ENCODE measurements around the gene TYW1B. TPM values are rescaled to one million over a fixed set of nuclear protein-coding genes. Genes with fewer than 3 reads are reported as not detected.
"Not testable (repeated sequence)": the region's sequence is repeated elsewhere in the genome, so short reads cannot be mapped to it uniquely, and the experiment has no call there.

TYW1B gene
- total RNA-seq, 1 experiment from 2014 or later = 5.5 TPM

- not testable (repeated sequence) for H3K9ac ChIP-seq (ENCODE audit: extremely low read depth, insufficient read length, low read length); H3K79me1 ChIP-seq (ENCODE audit: insufficient read depth, low read depth, low read length, poor library complexity, severe bottlenecking); H3K27ac Mint-ChIP-seq; H3T11ph ChIP-seq (ENCODE audit: low read length); H3K4me1 ChIP-seq (ENCODE audit: insufficient read depth, low read length); H3K4ac ChIP-seq (ENCODE audit: low read depth, low read length); H4K91ac ChIP-seq (ENCODE audit: insufficient read length, low read depth, low read length); H3K18ac ChIP-seq (ENCODE audit: insufficient read length, low read depth, low read length); H3K4me2 ChIP-seq (ENCODE audit: insufficient read depth, insufficient read length, low read length); H3K4me1 Mint-ChIP-seq; H2BK5ac ChIP-seq (ENCODE audit: insufficient read length, low read length); H2BK12ac ChIP-seq (ENCODE audit: insufficient read length, low read depth, low read length); H2AFZ ChIP-seq (ENCODE audit: low read length); DNase-seq; H3K23ac ChIP-seq (ENCODE audit: insufficient read length, low read depth, low read length); H2BK20ac ChIP-seq (ENCODE audit: low read depth, low read length, poor library complexity, severe bottlenecking); H3K9me3 ChIP-seq (ENCODE audit: control insufficient read depth, low read depth, low read length); H3K79me2 ChIP-seq (ENCODE audit: insufficient read depth, low read length); H4K5ac ChIP-seq (ENCODE audit: insufficient read length, low read depth, low read length); H2BK120ac ChIP-seq (ENCODE audit: low read depth, low read length, poor library complexity, severe bottlenecking); H2BK15ac ChIP-seq (ENCODE audit: low read depth, low read length); H3K14ac ChIP-seq (ENCODE audit: insufficient read depth, low read length); H2AK5ac ChIP-seq (ENCODE audit: insufficient read length, low read length); H3K56ac ChIP-seq (ENCODE audit: insufficient read length, low read depth, low read length); H3K27ac ChIP-seq (ENCODE audit: insufficient read length, low read depth, low read length); H3K27me3 Mint-ChIP-seq (ENCODE audit: low read depth); H4K20me1 ChIP-seq (ENCODE audit: control insufficient read depth, insufficient read depth, insufficient read length); H4K8ac ChIP-seq (replicated peaks; ENCODE audit: insufficient read length, low read depth, low read length); H3K27me3 ChIP-seq (ENCODE audit: insufficient read depth, low read length); H3K4me3 Mint-ChIP-seq; H3K23me2 ChIP-seq (ENCODE audit: insufficient read length, low read depth, low read length, poor library complexity, severe bottlenecking)
- Mint-ChIP-seq H3K36me3 (ENCODE audit: insufficient read depth in 1 of 3, low read depth in 3 of 3) (peaks cover 13 to 15% (median 13%) of the 10 kb centered on the region in 3 experiments), H3K9me3 (peaks cover 12 to 18% of the 10 kb centered on the region in 2 experiments)
- no CpG with 5 or more reads among the region's 4 CpGs for WGBS (ENCODE audit: extremely low coverage, insufficient read length, low lambda C conversion rate)
These were observed 15.2 kb upstream of the TYW1B start for GRCh38 chr7:72843166-72843565.

- no CpG with 5 or more reads among the region's 6 CpGs for WGBS (ENCODE audit: extremely low coverage, insufficient read length, low lambda C conversion rate)
These were observed 13.0 kb upstream of the TYW1B start for GRCh38 chr7:72840966-72841511.

More at GRCh38 chr7:72840966-72841511, 13.0 kb upstream of the TYW1B start:
- H3K27ac ChIP-seq (ENCODE audit: insufficient read length, low read depth, low read length); H3K9me3 ChIP-seq (ENCODE audit: control insufficient read depth, low read depth, low read length); H2BK5ac ChIP-seq (ENCODE audit: insufficient read length, low read length); H3K56ac ChIP-seq (ENCODE audit: insufficient read length, low read depth, low read length); H3K4me2 ChIP-seq (ENCODE audit: insufficient read depth, insufficient read length, low read length); H2BK15ac ChIP-seq (ENCODE audit: low read depth, low read length); DNase-seq; H2BK20ac ChIP-seq (ENCODE audit: low read depth, low read length, poor library complexity, severe bottlenecking); H3T11ph ChIP-seq (ENCODE audit: low read length); H2AK5ac ChIP-seq (ENCODE audit: insufficient read length, low read length); H3K23ac ChIP-seq (ENCODE audit: insufficient read length, low read depth, low read length); H3K9ac ChIP-seq (ENCODE audit: extremely low read depth, insufficient read length, low read length); H4K5ac ChIP-seq (ENCODE audit: insufficient read length, low read depth, low read length); H4K8ac ChIP-seq (replicated peaks; ENCODE audit: insufficient read length, low read depth, low read length); H4K91ac ChIP-seq (ENCODE audit: insufficient read length, low read depth, low read length); H2BK120ac ChIP-seq (ENCODE audit: low read depth, low read length, poor library complexity, severe bottlenecking); H3K4me3 Mint-ChIP-seq; H3K18ac ChIP-seq (ENCODE audit: insufficient read length, low read depth, low read length); H2BK12ac ChIP-seq (ENCODE audit: insufficient read length, low read depth, low read length); H3K4me1 Mint-ChIP-seq; H3K27me3 ChIP-seq (ENCODE audit: insufficient read depth, low read length); H3K27me3 Mint-ChIP-seq (ENCODE audit: low read depth); H3K4ac ChIP-seq (ENCODE audit: low read depth, low read length); H3K79me1 ChIP-seq (ENCODE audit: insufficient read depth, low read depth, low read length, poor library complexity, severe bottlenecking); H2AFZ ChIP-seq (ENCODE audit: low read length); H3K79me2 ChIP-seq (ENCODE audit: insufficient read depth, low read length); H4K20me1 ChIP-seq (ENCODE audit: control insufficient read depth, insufficient read depth, insufficient read length); H3K23me2 ChIP-seq (ENCODE audit: insufficient read length, low read depth, low read length, poor library complexity, severe bottlenecking); H3K14ac ChIP-seq (ENCODE audit: insufficient read depth, low read length); H3K27ac Mint-ChIP-seq; H3K4me1 ChIP-seq (ENCODE audit: insufficient read depth, low read length): not testable (repeated sequence)
- Mint-ChIP-seq H3K9me3 (peaks cover 12 to 18% of the 10 kb centered on the region in 2 experiments), H3K36me3 (ENCODE audit: insufficient read depth in 1 of 3, low read depth in 3 of 3) (peaks cover 20 to 28% (median 27%) of the 10 kb centered on the region in 3 experiments)

Measured in H9 (cell line).